Ascending aorta (tissue), 2 donors: ENCODE measurements around the gene CERS3. TPM values are rescaled to one million over a fixed set of nuclear protein-coding genes. Genes with fewer than 3 reads are reported as not detected.

Experiments used
- DNase-seq, 2 donors: peaks; one replicate each; pipeline ENCODE4 v3.0.0-alpha.2; 2019; ENCODE audit warnings: low spot score in 2 of 2
- H3K27ac ChIP-seq, 2 donors: fragments of 200-600 bp; sonication (generic); one replicate each; pipeline ENCODE4 v1.5.1; 2016 to 2017; ENCODE audit warnings: mild to moderate bottlenecking in 1 of 2
- H3K27me3 ChIP-seq: fragments of 200-600 bp; sonication (generic); one replicate; pipeline ENCODE4 v1.5.1; 2017
- H3K36me3 ChIP-seq, 2 donors: fragments of 200-600 bp; sonication (generic); one replicate each; pipeline ENCODE4 v1.5.1; 2016
- H3K4me1 ChIP-seq, 2 donors: fragments of 200-600 bp; sonication (generic); one replicate each; pipeline ENCODE4 v1.5.1; 2016 to 2017; ENCODE audit warnings: mild to moderate bottlenecking in 1 of 2
- H3K4me3 ChIP-seq, 2 donors: fragments of 200-600 bp; sonication (generic); one replicate each; pipeline ENCODE4 v1.5.1; 2016 to 2017; ENCODE audit warnings: mild to moderate bottlenecking in 1 of 2
- H3K9me3 ChIP-seq, 2 donors: fragments of 200-600 bp; sonication (generic); one replicate each; pipeline ENCODE4 v1.5.1; 2016
- CTCF ChIP-seq, 3 experiments: fragments of 200-600 bp in 2 of 3; fragments of 450-650 bp in 1 of 3; sonication (generic) in 2 of 3; IDR thresholded peaks; one replicate each; pipeline ENCODE4 v1.5.1; 2016 to 2019; ENCODE audit warnings: antibody characterized with exemption in 3 of 3, mild to moderate bottlenecking in 1 of 3, moderate library complexity in 1 of 3
- intact Hi-C: fragments of 100-400 bp; cut with DNase I; formaldehyde crosslinking; loops from one replicate; pipeline ENCODE4 v1.15.1; 2023
- total RNA-seq: library from RNA; depleted of rRNA; stranded (reverse); fragments of >200 nt; gene quantifications from one replicate; pipeline ENCODE4 v1.1.0, GENCODE V29; 2016

Gene CERS3
- total RNA-seq, 1 donor from 2014 or later = not detected

DNA sequence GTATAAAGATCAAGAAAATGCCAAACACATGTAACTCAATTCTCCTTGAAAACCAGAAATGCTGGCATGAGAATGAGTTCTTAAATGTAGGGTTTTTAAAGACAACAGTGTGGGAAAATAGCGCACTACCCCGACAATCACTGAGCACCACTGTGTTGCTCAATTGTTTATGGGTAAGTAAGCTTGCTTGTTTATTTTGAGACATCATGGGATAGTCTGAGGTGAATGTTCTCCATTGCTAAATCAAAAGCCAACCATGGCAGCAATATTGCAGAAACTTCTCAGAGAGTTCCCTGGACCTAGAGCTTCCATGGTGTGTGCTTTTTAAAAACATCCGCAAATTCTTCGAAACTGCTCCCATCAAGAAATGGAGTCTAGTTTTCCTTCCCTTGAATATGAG, 62.7 kb downstream of the CERS3 start:
- TF ChIP-seq CTCF (IDR thresholded peaks at IDR 0.05) = no peak

DNA sequence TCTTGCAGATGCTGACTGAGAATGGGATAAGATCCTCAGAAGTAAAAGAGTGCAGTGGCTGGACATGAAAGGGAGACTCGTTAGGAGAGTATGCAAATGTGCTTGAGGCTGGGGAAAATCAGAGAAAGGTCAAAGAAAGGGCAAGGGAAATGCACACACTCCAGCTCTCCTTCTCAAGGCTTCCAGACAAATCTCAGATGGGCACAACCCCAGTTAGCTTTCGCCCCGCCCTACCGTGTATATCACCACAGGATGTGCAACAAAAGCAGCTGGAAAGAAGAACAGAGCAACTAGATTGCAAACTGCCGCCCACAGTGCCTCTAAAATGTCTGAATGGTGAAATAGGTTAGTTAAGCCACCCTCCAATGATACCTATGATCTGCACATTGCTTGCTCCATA, 63.9 kb downstream of the CERS3 start:
- TF ChIP-seq CTCF (IDR thresholded peaks at IDR 0.05) = no peak
- intact Hi-C loops = no loop called here

More for the DNA sequence above, 62.7 kb downstream of the CERS3 start:
- Histone ChIP-seq H3K36me3 (no peaks in the 10 kb centered on the region), H3K4me3 (no peak overlapping the region), H3K4me1 (no peaks in the 10 kb centered on the region), H3K27ac (no peak overlapping the region), H3K27me3 (no peaks in the 10 kb centered on the region), H3K9me3 (no peaks in the 10 kb centered on the region)
- intact Hi-C loops = no loop called here
- DNase-seq = no peak

GRCh38 chr15:100464256-100464655, 64.5 kb downstream of the CERS3 start:
- Histone ChIP-seq H3K4me1 (no peaks in the 10 kb centered on the region), H3K27ac (no peak overlapping the region), H3K4me3 (no peak overlapping the region), H3K9me3 (no peaks in the 10 kb centered on the region), H3K36me3 (no peaks in the 10 kb centered on the region), H3K27me3 (no peaks in the 10 kb centered on the region)
- intact Hi-C loops = no loop called here
- TF ChIP-seq CTCF (IDR thresholded peaks at IDR 0.05) = no peak
- DNase-seq = no peak

More for the DNA sequence above, 63.9 kb downstream of the CERS3 start:
- no peak for DNase-seq
- Histone ChIP-seq H3K9me3 (no peaks in the 10 kb centered on the region), H3K4me3 (no peak overlapping the region), H3K4me1 (no peaks in the 10 kb centered on the region), H3K27ac (no peak overlapping the region), H3K36me3 (no peaks in the 10 kb centered on the region), H3K27me3 (no peaks in the 10 kb centered on the region)

- intact Hi-C loops = no loop called here
- H3K4me1 ChIP-seq = no peaks in the 10 kb centered on the region
- TF ChIP-seq CTCF (IDR thresholded peaks at IDR 0.05) = no peak
- no peak for DNase-seq
- H3K36me3 ChIP-seq = no peaks in the 10 kb centered on the region
- H3K4me3 ChIP-seq = no peak overlapping the region
- no peak overlapping the region for H3K27ac ChIP-seq
- no peaks in the 10 kb centered on the region for H3K27me3 ChIP-seq
- no peaks in the 10 kb centered on the region for H3K9me3 ChIP-seq
Measured at GRCh38 chr15:100463515-100463914, 65.2 kb downstream of the CERS3 start.

- intact Hi-C loops = no loop called here
- Histone ChIP-seq H3K36me3 (no peaks in the 10 kb centered on the region), H3K4me1 (no peaks in the 10 kb centered on the region), H3K27ac (no peak overlapping the region), H3K27me3 (no peaks in the 10 kb centered on the region), H3K9me3 (peaks cover 8 to 14% of the 10 kb centered on the region in 2 donors), H3K4me3 (no peak overlapping the region)
- DNase-seq = no peak
- no peak for TF ChIP-seq CTCF (IDR thresholded peaks at IDR 0.05)
Measured at GRCh38 chr15:100461049-100461448, 67.7 kb downstream of the CERS3 start.

GRCh38 chr15:100457201-100457600, 71.5 kb downstream of the CERS3 start:
- intact Hi-C loops = no loop called here
- no peaks in the 10 kb centered on the region for H3K4me1 ChIP-seq
- DNase-seq = no peak

More at GRCh38 chr15:100457201-100457600, 71.5 kb downstream of the CERS3 start:
- TF ChIP-seq CTCF (IDR thresholded peaks at IDR 0.05) = no peak
- no peaks in the 10 kb centered on the region for H3K36me3 ChIP-seq
- H3K4me3 ChIP-seq = no peak overlapping the region
- H3K27ac ChIP-seq = no peak overlapping the region
- H3K9me3 ChIP-seq = peaks cover 9 to 20% of the 10 kb centered on the region in 2 donors
- no peaks in the 10 kb centered on the region for H3K27me3 ChIP-seq
